Keratinocyte (primary cell): ENCODE measurements around the gene GOLGA8A.
"Not testable (repeated sequence)": the region's sequence is repeated elsewhere in the genome, so short reads cannot be mapped to it uniquely, and the experiment has no call there.

Source experiments
- EZH2 ChIP-seq: IDR thresholded peaks from one replicate; pipeline ENCODE4 v1.6.1; 2012; ENCODE audit warnings: inconsistent platforms, mild to moderate bottlenecking, low read length, moderate library complexity
- TF ChIP-seq, protein P1 (sequence below), 3 experiments: IDR thresholded peaks in 1 of 3; conservative IDR thresholded peaks in 1 of 3; optimal IDR thresholded peaks in 1 of 3; 2 replicates in 2 of 3; 3 replicates in 1 of 3; pipeline versions ENCODE3 to v1.5.1; 2011; ENCODE audit warnings: low read length in 3 of 3, mild to moderate bottlenecking in 3 of 3, moderate library complexity in 2 of 3, control low read depth in 1 of 3, inconsistent platforms in 1 of 3; ENCODE audit not compliant: insufficient read depth in 2 of 3; ENCODE audit errors: extremely low read depth in 1 of 3

DNA sequence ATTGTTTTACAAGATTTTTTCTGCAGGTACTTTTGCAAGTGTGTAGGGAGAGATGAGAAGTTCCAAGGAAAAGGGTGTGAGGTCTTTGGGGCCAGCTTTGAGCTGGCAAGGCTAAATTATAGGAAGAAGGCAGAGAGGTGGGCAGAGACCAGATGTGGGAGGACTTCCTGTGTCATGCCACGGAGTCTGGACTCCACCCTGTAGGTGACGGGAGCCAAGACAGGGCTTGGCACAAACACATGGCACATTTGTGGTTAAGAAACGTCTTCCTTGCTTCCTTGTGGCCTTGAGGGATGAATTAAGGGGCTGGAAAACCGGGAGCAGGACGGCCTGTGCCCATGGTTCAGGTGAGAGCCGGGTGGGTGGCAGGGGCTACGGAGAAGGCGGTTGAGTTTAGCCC is 19.2 kb downstream of the GOLGA8A start:
- TF ChIP-seq, protein P1, sequence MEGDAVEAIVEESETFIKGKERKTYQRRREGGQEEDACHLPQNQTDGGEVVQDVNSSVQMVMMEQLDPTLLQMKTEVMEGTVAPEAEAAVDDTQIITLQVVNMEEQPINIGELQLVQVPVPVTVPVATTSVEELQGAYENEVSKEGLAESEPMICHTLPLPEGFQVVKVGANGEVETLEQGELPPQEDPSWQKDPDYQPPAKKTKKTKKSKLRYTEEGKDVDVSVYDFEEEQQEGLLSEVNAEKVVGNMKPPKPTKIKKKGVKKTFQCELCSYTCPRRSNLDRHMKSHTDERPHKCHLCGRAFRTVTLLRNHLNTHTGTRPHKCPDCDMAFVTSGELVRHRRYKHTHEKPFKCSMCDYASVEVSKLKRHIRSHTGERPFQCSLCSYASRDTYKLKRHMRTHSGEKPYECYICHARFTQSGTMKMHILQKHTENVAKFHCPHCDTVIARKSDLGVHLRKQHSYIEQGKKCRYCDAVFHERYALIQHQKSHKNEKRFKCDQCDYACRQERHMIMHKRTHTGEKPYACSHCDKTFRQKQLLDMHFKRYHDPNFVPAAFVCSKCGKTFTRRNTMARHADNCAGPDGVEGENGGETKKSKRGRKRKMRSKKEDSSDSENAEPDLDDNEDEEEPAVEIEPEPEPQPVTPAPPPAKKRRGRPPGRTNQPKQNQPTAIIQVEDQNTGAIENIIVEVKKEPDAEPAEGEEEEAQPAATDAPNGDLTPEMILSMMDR (optimal IDR thresholded peaks at IDR 0.05 in 1 of 3, IDR thresholded peaks at IDR 0.05 in 1 of 3, conservative IDR thresholded peaks at IDR 0.05 in 1 of 3; ENCODE audit: extremely low read depth in 1 of 3, insufficient read depth in 2 of 3, low read length in 3 of 3) = not testable (repeated sequence)
- not testable (repeated sequence) for TF ChIP-seq EZH2
